Testis (tissue), 3 donors: ENCODE results near the gene ANXA6. TPM values are rescaled to one million over a fixed set of nuclear protein-coding genes. Genes with fewer than 3 reads are reported as not detected.

Source experiments
- DNase-seq: peaks from one replicate; pipeline ENCODE4 v3.0.0-alpha.2; 2019
- H3K27ac ChIP-seq, 2 donors: fragments of 200-600 bp; sonication (generic); one replicate each; pipeline ENCODE4 v1.5.1; 2019
- H3K27me3 ChIP-seq: fragments of 200-600 bp; sonication (generic); one replicate; pipeline ENCODE4 v1.5.1; 2019
- H3K36me3 ChIP-seq: fragments of 200-600 bp; sonication (generic); one replicate; pipeline ENCODE4 v1.5.1; 2017; ENCODE audit warnings: low read depth; ENCODE audit errors: missing control alignments
- H3K4me1 ChIP-seq: fragments of 200-600 bp; sonication (generic); one replicate; pipeline ENCODE4 v1.5.1; 2019
- H3K4me3 ChIP-seq, 2 donors: fragments of 200-600 bp; sonication (generic); one replicate each; pipeline ENCODE4 v1.5.1; 2017 to 2019
- H3K9me3 ChIP-seq: fragments of 200-600 bp; sonication (generic); one replicate; pipeline ENCODE4 v1.5.1; 2017
- POLR2A ChIP-seq: fragments of 450-650 bp; IDR thresholded peaks from one replicate; pipeline ENCODE4 v1.6.1; 2017; ENCODE audit warnings: antibody characterized with exemption, mild to moderate bottlenecking, moderate library complexity
- WGBS, 2 donors: methylation state at CpG; one replicate each; pipeline ENCODE4 v1.1.5; 2018; 5-methylcytosine and 5-hydroxymethylcytosine counted together
- intact Hi-C: fragments of 100-400 bp; cut with DNase I; formaldehyde crosslinking; loops from one replicate; pipeline ENCODE4 v1.15.1; 2023; ENCODE audit warnings: low total_unique reads
- polyA plus RNA-seq: library from polyadenylated mRNA; stranded (reverse); fragments of 350-450 nt; fragmentation: Illumina TruSeq; extraction: RNeasy Lipid Tissue Mini Kit (QIAGEN cat#74804); gene quantifications from one replicate; pipeline ENCODE4 v1.2.3, GENCODE V29; 2014; ENCODE audit warnings: low read depth, low replicate concordance; ENCODE audit not compliant: insufficient read depth
- total RNA-seq, 2 donors: library from RNA; depleted of rRNA; stranded (reverse); fragments of >200 nt; gene quantifications; one replicate each; pipeline ENCODE4 v1.2.3, GENCODE V29; 2016
- TF ChIP-seq, protein P1 (sequence below), 3 experiments: fragments of 450-650 bp in 2 of 3; fragments of 200-600 bp in 1 of 3; sonication (generic) in 1 of 3; IDR thresholded peaks; one replicate each; pipeline ENCODE4 v1.5.1; 2016 to 2019; ENCODE audit warnings: antibody characterized with exemption in 3 of 3, mild to moderate bottlenecking in 2 of 3, moderate library complexity in 1 of 3

Gene ANXA6
- total and polyA plus RNA-seq, 3 donors from 2014 or later: 116 to 180 (median 152) TPM

DNA sequence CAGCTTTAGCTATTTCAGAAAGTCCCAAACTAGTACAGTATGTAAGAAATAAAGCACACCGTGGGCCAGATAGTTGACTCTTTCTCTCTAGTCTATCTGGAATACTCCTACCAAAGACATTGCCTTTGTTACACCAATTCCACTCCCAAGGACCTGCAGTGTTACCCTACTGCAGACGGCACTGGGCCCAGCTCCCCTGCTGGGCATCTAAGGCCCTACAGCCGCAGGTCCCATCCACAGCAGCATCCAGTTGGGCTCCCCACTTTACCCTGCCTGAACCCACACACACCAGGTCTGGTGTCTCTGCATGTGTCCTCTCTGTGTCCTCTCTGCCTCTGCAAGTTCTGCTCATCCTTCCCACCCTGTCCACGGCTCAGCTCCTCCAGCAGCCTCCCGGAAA, 99.3 kb downstream of the ANXA6 start:
- Histone ChIP-seq H3K36me3 (no peaks in the 10 kb centered on the region), H3K27ac (no peak overlapping the region), H3K27me3 (no peaks in the 10 kb centered on the region), H3K4me3 (no peak overlapping the region), H3K9me3 (no peaks in the 10 kb centered on the region), H3K4me1 (peaks cover 9% of the 10 kb centered on the region)
- TF ChIP-seq POLR2A: no peak
- TF ChIP-seq, protein P1, sequence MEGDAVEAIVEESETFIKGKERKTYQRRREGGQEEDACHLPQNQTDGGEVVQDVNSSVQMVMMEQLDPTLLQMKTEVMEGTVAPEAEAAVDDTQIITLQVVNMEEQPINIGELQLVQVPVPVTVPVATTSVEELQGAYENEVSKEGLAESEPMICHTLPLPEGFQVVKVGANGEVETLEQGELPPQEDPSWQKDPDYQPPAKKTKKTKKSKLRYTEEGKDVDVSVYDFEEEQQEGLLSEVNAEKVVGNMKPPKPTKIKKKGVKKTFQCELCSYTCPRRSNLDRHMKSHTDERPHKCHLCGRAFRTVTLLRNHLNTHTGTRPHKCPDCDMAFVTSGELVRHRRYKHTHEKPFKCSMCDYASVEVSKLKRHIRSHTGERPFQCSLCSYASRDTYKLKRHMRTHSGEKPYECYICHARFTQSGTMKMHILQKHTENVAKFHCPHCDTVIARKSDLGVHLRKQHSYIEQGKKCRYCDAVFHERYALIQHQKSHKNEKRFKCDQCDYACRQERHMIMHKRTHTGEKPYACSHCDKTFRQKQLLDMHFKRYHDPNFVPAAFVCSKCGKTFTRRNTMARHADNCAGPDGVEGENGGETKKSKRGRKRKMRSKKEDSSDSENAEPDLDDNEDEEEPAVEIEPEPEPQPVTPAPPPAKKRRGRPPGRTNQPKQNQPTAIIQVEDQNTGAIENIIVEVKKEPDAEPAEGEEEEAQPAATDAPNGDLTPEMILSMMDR (IDR thresholded peaks at IDR 0.05): no peak
- WGBS, 2 donors: 75 to 82% methylated on average over 3 to 5 of the region's 5 CpGs
- intact Hi-C loops: no loop called here
- no peak for DNase-seq

DNA sequence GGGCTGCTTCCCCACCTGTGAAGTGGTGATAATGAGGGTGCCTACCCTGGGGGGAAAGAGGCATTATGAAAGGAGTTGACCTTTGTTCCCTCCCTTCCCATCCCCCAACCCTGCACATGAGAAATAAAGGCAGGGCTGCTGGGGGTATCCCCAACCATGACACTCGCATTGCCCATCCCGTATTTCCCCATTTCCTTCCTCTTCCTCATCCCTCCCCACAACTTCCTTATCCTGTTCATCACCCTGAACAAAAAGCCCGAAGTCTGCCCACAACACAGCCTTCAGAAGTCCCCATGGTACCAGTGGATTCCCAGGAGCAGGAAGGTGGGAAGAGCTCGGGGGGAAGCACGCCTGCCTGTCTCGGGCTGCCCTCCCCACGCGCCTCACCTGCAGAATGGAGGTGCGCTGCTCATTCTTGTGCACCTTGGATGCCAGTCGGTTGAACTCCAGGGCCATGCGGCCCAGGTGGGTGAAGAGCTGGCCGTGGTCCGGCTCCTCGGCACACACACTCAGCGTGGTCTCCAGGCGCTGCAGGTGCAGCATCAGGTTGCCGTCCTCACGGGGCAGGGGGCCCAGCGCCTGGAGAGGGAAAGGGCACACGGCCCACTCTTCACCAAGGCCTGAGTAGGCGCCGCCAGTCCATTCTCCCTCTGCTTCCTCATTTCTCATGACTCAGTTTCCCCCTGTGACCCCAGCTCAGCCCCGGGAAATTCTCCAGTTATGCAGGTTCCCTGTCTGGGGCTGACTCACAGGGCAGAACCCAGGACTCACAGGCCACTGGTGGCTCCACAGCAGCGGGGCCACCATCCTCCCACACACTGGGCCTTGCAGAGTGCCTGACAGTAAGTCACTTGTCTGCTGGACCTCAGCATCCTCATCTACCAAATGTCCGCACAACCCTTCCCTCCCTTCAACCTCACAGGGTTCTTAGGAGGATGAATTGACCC, 100.9 kb downstream of the ANXA6 start:
- intact Hi-C loops: no loop called here
- DNase-seq: no peak
- Histone ChIP-seq H3K27ac (no peak overlapping the region), H3K4me3 (no peak overlapping the region), H3K4me1 (peaks cover 7% of the 10 kb centered on the region), H3K27me3 (no peaks in the 10 kb centered on the region), H3K9me3 (no peaks in the 10 kb centered on the region), H3K36me3 (no peaks in the 10 kb centered on the region)
- WGBS, 2 donors: 93 to 94% methylated on average over 25 of the region's 25 CpGs
- TF ChIP-seq, protein P1 (IDR thresholded peaks at IDR 0.05): no peak
- no peak for TF ChIP-seq POLR2A

DNA sequence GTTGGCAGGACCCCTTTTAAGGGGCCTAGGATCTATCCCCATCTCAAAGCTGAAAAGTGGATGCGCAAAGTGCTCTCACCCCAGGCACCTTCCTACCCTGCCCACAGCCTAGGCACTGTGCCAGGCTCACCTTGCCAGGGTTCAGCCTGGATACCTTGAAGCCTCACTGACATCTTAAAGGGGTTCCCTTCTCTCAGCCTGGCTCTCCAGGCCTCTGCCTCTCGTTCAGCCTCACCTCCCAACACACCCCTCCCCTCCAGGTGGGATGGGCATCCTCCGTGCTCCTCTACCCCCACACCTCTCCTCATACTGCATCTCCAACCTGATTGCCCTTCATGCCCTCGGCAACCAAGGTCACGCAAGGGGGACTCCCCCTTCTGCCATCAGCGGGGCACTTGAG, 102.2 kb downstream of the ANXA6 start:
- WGBS, 2 donors: 77 to 80% methylated on average over 6 of the region's 6 CpGs
- H3K9me3 ChIP-seq: no peaks in the 10 kb centered on the region
- intact Hi-C loops: no loop called here
- H3K27ac ChIP-seq: no peak overlapping the region
- no peaks in the 10 kb centered on the region for H3K27me3 ChIP-seq
- no peak for DNase-seq
- H3K4me1 ChIP-seq: peaks cover 10% of the 10 kb centered on the region
- TF ChIP-seq, protein P1 (IDR thresholded peaks at IDR 0.05): no peak
- H3K4me3 ChIP-seq: no peak overlapping the region
- H3K36me3 ChIP-seq: no peaks in the 10 kb centered on the region

DNA sequence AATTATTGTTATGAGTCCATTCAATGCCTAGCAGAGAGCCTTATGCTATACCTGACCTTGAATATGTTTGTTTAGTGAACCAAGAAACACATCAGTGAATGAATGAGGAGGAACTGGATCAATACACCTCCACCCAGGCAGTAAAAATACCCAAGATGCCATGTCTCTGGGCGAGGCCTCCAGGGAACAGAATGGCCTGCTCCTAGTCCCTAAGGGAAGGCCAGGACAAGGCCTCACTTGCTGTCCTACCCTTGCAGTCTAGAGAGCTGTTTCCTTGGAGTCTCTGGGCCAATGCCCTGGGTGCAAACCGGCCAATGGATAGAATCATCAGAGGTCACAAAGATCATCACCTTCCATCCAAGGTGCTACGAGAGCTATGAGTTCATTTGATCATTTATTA, 102.9 kb downstream of the ANXA6 start:
- no peak for DNase-seq
- TF ChIP-seq, protein P1 (IDR thresholded peaks at IDR 0.05): no peak
- TF ChIP-seq POLR2A: no peak
- Histone ChIP-seq H3K27me3 (no peaks in the 10 kb centered on the region), H3K27ac (no peak overlapping the region), H3K4me3 (no peak overlapping the region), H3K36me3 (no peaks in the 10 kb centered on the region), H3K4me1 (peaks cover 10% of the 10 kb centered on the region), H3K9me3 (no peaks in the 10 kb centered on the region)
- 89 to 94% methylated on average over 3 of the region's 3 CpGs for WGBS, 2 donors
- intact Hi-C loops: no loop called here
